GM18519 (cell line): Measurements from ENCODE around the gene AP5Z1.

Source experiments
- ATAC-seq: cut with Tn5 transposase; IDR thresholded peaks from one replicate; pipeline ENCODE4 v1.9.1; 2021; ENCODE audit warnings: mild to moderate bottlenecking, moderate library complexity; ENCODE audit not compliant: unreplicated experiment, low FRiP score

The AP5Z1 gene, protein sequence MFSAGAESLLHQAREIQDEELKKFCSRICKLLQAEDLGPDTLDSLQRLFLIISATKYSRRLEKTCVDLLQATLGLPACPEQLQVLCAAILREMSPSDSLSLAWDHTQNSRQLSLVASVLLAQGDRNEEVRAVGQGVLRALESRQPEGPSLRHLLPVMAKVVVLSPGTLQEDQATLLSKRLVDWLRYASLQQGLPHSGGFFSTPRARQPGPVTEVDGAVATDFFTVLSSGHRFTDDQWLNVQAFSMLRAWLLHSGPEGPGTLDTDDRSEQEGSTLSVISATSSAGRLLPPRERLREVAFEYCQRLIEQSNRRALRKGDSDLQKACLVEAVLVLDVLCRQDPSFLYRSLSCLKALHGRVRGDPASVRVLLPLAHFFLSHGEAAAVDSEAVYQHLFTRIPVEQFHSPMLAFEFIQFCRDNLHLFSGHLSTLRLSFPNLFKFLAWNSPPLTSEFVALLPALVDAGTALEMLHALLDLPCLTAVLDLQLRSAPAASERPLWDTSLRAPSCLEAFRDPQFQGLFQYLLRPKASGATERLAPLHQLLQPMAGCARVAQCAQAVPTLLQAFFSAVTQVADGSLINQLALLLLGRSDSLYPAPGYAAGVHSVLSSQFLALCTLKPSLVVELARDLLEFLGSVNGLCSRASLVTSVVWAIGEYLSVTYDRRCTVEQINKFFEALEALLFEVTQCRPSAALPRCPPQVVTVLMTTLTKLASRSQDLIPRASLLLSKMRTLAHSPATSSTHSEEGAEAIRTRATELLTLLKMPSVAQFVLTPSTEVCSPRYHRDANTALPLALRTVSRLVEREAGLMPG

DNA sequence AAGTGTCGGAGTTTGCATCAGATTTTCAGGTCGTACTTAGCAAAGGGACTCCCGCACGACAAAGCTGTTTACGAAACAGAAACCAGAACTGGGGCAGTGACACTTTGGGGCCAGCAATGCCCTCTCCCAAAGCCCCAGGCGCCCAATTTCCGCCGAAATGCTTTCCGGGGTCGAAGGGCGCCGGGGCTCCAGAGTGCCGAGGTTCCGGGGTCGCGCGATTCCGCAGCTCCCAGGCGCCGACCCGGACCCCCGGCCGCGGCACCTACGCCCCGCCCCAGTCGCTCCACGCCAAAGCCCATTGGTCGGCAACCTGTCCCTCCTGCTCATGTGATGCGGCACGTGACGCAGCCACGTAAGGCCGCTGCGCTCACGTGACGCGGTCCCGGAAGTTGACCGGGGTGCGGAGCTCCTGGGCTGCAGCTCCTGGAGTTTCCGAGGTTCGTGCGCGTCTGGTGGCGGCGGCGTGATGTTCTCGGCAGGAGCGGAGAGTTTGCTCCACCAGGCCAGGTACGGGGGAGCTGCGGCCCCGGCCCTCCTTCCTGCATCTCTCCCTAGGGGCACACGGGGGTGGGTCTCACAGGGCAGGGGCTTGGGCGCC is at the start of gene AP5Z1:
Gene AP5Z1 (plus strand): TSS at position 374 of the 598 bp plus-strand sequence. CDS start 93 bp downstream, at position 467.
- ATAC-seq: peak; percentile 87

DNA sequence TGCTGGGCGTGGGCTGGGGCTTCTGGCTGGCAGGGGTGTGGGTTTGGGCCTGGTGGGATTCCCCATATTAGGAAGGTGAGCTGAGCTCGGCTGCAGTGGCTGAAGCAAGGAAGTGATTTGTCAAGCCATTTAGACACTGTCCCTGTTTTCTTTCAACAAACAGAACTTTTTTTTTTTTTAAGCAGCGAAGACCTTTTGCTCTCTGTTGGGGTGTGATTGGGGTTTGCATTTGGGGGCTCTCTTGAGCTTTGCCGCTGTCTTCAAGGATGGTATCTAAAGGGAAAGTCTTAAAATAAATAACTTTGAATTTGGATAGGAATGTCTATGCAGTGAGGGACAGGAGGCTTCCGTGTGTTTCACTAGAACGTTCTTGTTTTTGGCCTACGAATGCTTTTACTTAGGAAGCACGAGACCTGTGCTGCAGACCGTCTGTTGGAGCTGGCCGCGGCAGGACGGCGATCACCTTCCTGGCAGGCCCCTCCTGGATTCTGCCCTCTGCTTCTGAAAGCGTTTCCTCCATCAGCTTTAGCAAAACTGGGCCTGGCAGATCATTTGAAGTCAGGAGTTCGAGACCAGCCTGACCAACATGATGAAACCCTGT is 49.5 kb upstream of the AP5Z1 start:
- no peak for ATAC-seq

DNA sequence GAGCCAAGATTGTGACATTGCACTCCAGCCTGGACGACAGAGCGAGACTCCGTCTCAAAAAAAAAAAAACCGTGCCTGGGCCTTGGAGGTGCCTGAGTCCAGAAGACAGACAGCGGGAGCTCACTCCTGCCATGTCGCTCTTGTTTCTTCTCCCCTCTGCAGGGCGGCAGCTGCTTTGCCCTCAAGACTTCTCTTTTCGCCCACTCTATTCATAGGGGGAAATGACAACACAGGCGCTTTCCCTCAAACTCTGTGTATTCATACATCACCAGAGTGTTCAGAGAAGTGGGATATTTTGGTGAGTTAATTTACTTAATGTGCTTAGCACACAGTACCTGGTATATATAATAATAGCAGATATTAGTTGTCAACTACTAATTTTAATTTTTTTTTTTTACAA is 48.9 kb upstream of the AP5Z1 start:
- no peak for ATAC-seq

GRCh38 chr7:4727914-4728705 is 47.3 kb upstream of the AP5Z1 start:
- ATAC-seq: no peak

DNA sequence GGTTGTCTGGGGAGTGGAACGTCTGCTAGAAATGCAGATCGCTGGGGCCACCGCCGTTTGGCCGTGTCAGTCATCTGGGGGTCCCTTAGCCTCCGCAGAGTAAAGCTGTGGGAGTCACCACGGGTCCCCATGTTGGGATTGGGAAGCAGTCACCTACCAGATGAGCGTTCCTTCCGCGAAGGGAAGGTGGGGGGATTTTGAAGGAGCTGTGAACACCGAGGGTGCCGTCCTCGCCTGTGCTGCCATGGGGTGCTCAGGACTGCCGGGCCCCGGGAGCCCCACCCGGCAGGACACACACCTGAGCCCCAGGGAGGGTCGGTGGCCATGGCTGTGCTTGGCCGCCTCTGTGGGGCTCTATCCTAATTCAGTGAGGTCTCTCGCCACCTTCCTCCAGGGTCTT is 46.2 kb upstream of the AP5Z1 start:
- no peak for ATAC-seq

DNA sequence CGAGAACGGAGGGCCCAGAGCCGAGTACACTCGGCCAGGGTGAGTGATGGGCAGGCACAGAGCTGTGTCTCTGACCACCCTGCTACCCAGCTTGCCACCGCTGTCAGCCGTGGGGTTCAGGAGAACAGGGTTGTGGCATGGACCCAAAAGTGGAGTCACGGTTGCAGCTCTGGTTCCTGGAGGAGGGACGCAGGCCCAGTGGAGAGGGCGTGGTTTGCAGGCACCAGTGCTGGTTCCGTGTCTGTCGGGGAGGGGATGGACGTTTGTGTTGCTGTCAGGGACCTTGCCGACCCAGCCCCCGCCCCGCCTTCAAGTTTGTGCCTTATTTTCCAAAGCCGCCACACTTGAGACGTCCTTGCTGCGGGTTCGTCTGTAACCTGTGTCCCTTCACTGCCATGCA is 45.1 kb upstream of the AP5Z1 start:
- ATAC-seq: no peak

DNA sequence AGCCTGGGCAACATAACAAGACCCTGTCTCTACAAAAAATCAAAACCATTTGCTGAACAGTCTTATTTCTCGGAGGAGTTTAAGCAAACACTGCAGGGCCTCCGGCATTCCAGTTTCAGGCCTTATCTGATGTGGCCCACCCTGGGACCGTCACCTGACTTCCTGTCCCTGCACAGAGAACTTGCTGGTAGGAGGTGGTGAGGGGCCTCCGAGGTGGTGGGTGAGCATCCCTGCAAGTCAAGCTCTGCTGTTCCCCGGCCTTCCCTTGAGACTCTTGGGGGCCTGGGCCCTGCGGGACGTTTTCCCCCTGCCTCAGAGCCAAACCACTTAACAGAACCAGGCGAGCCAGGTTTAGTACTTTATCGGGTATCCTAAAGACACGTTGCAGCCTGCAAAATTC is 44.5 kb upstream of the AP5Z1 start:
- no peak for ATAC-seq

- ATAC-seq: no peak
Observed at GRCh38 chr7:4731803-4732202, 43.6 kb upstream of the AP5Z1 start.

DNA sequence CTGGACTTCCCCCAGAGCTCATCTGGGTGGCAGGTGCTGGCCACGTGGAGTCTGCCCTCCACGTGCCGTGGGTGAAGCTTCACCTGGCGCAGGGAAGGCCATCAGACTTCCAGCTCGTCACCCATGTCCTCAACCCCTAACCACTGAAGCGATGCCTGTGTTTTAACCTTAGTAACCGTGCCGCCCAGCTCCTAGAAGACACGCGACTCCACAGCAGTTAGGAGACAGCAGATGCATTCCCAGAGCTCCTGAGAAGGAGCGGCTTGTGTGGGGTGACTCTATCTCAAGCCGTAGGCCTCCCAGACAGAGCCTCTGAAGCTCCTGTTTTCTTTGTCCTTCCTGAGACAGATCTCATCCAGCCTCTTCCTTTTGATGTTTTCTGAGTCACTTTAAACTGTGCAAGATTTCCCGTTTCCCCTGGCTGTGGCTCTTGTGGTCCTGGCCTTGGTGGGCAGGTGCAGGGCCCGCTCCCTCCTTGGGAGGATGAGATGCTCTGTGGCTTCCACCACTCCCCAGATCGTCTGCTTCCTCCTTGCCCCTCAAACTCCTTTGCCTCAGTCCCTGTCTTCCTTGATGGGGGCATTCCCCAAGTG is 41.4 kb upstream of the AP5Z1 start:
- ATAC-seq: no peak

DNA sequence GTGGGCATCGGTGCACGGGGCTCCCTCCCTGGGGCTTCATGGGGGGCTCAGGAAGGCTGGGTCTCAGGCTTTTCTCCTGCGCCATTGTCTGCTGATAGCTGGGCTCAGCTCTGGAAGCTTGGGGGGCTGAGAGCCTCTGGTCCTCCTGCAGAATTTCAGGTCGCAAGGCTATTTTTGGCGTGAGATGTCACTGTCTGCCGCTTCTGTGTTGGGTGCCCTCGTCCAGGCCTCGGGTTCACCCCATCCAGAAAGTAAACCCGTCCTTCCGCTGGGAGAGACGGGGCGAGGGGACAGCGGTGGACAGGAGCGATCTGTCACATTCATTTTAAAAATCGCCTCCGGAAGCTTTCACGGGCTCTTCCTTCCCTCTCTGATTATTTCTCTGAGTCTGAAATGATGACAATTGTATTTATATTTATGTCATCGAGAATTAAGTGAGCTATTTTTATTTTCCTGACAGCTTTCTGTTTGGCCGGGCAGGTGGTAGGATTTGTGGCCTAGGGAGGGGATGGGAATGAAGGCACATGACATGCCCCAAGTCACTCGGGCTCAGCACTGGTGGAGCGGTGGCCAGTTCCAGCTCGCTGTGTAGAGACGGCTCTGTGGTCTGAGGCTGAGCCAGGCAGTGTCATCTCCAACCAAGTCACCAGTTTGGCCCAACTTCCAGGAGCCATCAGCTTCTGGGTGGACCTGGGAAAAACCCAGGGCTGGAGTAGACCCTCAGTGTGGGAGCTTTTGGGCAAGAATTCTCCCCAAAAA is 40.7 kb upstream of the AP5Z1 start:
- ATAC-seq: no peak

DNA sequence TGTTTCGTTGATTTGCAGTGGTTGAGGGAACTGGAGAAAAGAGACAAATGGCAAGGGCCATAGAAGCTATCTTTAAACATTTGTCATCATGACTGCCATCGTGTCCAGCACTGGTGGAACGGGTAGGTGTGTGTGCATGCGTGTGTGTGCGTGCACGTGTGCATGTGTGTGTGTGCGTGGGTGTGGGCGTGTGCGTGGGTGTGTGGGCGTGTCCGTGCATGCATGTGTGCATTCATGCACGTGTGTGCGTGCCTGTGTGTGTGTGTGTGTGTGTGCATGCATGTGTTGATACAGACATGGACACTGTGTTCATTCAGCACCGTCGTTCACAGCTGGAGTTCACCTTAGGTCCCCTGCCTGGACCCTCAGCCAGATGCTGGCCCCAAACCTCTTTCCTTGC is 38.1 kb upstream of the AP5Z1 start:
- ATAC-seq: no peak

GRCh38 chr7:4738711-4739527 is 36.5 kb upstream of the AP5Z1 start:
- peak; percentile 10 for ATAC-seq

- peak; percentile 37 for ATAC-seq
Observed at GRCh38 chr7:4739528-4739992, 35.9 kb upstream of the AP5Z1 start.

DNA sequence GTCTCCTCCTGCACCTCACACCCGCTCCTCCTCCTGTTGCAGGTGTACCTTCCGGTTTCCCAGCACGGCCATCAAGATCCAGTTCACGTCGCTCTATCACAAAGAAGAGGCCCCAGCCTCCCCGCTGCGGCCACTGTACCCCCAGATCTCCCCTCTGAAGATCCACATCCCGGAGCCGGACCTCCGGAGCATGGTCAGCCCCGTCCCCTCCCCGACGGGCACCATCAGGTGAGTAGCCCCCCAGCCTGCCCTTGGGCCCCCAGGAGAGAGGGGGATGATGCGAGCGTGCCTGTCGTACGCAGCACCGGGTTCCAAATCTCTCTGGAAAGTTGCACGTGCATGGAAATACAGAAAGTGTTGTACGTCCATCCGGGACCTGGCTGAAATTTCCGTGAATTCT is 34.6 kb upstream of the AP5Z1 start:
- ATAC-seq: no peak

- ATAC-seq: no peak
Observed at GRCh38 chr7:4742051-4742573, 33.3 kb upstream of the AP5Z1 start.

- no peak for ATAC-seq
Observed at GRCh38 chr7:4742852-4743251, 32.6 kb upstream of the AP5Z1 start.

- no peak for ATAC-seq
Observed at GRCh38 chr7:4744391-4745264, 30.8 kb upstream of the AP5Z1 start.
